Measurements from ENCODE around the gene LIMA1.

LIMA1 gene

GRCh38 chr12:50214018-50214417, 69.3 kb downstream of the LIMA1 start:
- no peak for DNase-seq

GRCh38 chr12:50213439-50213838, 69.9 kb downstream of the LIMA1 start:
- DNase-seq, result no peak

- no peak for DNase-seq
Observed at GRCh38 chr12:50212071-50212467, 71.3 kb downstream of the LIMA1 start.

GRCh38 chr12:50211392-50212070, 71.8 kb downstream of the LIMA1 start:
- DNase-seq, result no peak

- DNase-seq, result no peak
Observed at GRCh38 chr12:50207424-50207823, 75.9 kb downstream of the LIMA1 start.

- no peak for DNase-seq
Observed at GRCh38 chr12:50205648-50206047, 77.7 kb downstream of the LIMA1 start.

- no peak for DNase-seq
Observed at GRCh38 chr12:50203691-50204090, 79.6 kb downstream of the LIMA1 start.

GRCh38 chr12:50201987-50202521, 81.3 kb downstream of the LIMA1 start:
- DNase-seq, result no peak

GRCh38 chr12:50200552-50201273, 82.6 kb downstream of the LIMA1 start:
- DNase-seq, result no peak

GRCh38 chr12:50198829-50199228, 84.5 kb downstream of the LIMA1 start:
- DNase-seq, result no peak

GRCh38 chr12:50197297-50197727, 86.0 kb downstream of the LIMA1 start:
- DNase-seq, result no peak

GRCh38 chr12:50196537-50196936, 86.8 kb downstream of the LIMA1 start:
- DNase-seq, result no peak

GRCh38 chr12:50195832-50196231, 87.5 kb downstream of the LIMA1 start:
- no peak for DNase-seq

- no peak for DNase-seq
Observed at GRCh38 chr12:50192908-50193307, 90.4 kb downstream of the LIMA1 start.

- no peak for DNase-seq
Observed at GRCh38 chr12:50192236-50192635, 91.1 kb downstream of the LIMA1 start.

GRCh38 chr12:50190859-50191258, 92.5 kb downstream of the LIMA1 start:
- DNase-seq, result no peak

GRCh38 chr12:50188875-50189575, 94.3 kb downstream of the LIMA1 start:
- DNase-seq, result peak; percentile 23

- no peak for DNase-seq
Observed at GRCh38 chr12:50188241-50188781, 95.0 kb downstream of the LIMA1 start.

GRCh38 chr12:50187084-50187900, 96.0 kb downstream of the LIMA1 start:
- DNase-seq, result no peak

GRCh38 chr12:50186681-50187080, 96.6 kb downstream of the LIMA1 start:
- DNase-seq, result no peak

GRCh38 chr12:50185970-50186663, 97.2 kb downstream of the LIMA1 start:
- no peak for DNase-seq
